ENCODE measurements around the gene ANAPC5.
"Not testable (repeated sequence)": the region's sequence is repeated elsewhere in the genome, so short reads cannot be mapped to it uniquely, and the experiment has no call there.

The ANAPC5 gene, protein sequence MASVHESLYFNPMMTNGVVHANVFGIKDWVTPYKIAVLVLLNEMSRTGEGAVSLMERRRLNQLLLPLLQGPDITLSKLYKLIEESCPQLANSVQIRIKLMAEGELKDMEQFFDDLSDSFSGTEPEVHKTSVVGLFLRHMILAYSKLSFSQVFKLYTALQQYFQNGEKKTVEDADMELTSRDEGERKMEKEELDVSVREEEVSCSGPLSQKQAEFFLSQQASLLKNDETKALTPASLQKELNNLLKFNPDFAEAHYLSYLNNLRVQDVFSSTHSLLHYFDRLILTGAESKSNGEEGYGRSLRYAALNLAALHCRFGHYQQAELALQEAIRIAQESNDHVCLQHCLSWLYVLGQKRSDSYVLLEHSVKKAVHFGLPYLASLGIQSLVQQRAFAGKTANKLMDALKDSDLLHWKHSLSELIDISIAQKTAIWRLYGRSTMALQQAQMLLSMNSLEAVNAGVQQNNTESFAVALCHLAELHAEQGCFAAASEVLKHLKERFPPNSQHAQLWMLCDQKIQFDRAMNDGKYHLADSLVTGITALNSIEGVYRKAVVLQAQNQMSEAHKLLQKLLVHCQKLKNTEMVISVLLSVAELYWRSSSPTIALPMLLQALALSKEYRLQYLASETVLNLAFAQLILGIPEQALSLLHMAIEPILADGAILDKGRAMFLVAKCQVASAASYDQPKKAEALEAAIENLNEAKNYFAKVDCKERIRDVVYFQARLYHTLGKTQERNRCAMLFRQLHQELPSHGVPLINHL

DNA sequence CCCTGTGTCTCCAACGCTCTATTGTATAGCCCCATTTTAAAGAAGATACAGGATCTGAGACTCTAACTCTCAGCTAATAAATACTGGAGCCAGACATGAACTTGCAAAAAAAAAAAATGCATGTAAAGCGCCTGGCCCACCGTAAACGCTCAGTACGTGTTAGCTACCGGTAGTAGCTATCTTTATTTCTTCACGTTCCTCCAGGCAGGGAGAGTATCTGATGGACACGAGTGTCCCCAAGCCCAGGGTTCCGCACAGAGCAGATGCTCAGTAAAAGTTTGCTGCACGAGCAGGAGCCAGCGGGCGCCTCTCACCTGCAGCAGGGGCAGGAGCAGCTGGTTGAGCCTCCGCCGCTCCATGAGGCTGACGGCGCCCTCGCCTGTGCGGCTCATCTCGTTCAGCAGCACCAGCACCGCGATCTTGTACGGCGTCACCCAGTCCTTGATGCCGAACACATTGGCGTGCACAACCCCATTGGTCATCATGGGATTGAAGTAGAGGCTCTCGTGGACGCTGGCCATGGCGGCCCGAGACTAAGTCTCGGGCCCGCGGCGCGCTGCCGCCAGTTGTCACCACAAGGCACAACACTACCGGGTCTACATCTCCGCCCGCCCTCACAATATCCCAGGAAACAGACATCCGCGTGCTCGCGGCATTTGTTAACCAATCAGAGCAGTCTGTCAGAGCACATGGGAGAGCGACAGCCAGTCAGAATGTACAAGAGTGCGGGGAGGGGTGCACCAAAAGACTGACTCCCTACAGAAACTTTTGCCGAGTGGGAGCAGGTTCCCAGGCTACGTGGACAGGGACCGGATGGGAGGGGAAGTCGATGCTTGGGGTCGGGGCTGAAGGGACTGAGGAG, at the start of gene ANAPC5:
ANAPC5 (minus strand) TSS at position 592 of the 862 bp plus-strand sequence; CDS start at position 521, 71 bp downstream.
- peak; percentile 82 for FAIRE-seq

GRCh38 chr12:121400332-121401139, 48.3 kb upstream of the ANAPC5 start:
- FAIRE-seq = no peak

GRCh38 chr12:121399391-121400331, 47.5 kb upstream of the ANAPC5 start, which contains the start of gene RNF34:
TSS of gene RNF34 (plus strand) at chr12:121400118. CDS start at chr12:121400213, 95 bp downstream.
- FAIRE-seq = no peak

DNA sequence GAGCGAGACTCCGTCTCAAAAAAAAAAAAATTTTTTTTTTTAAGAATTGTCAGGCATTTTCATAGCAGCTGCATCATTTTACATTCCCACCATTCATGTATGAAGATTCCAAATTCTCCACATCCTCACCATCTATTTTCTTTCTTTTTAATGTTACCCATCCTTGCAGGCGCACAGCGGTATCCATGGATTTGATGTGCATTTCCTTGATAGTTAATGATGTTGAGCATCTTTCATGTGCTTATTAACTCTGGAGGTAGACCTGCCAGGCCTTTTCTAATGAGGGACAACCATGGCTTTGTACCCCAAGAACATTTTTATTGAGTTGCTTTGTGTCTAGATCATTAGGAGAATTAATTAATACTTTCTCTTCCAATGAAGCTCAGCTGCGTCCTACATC, 46.1 kb upstream of the ANAPC5 start:
- FAIRE-seq = no peak

DNA sequence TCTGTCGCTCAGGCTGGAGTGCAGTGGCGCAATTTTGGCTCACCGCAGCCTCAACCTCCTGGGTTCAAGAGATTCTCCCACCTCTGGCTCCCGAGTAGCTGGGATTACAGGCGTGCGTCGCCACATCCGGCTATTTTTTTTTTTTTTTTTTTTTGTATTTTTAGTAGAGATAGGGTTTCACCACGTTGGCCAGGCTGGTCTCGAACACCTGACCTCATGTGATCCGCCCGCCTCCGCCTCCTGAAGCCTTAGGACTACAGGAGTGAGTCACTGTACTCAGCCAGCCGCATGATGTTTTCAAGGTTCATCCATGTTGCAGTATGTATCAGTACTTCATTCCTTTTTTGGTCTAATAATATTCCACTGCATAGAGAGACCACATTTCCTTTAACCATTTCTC, 45.3 kb upstream of the ANAPC5 start:
- no peak for FAIRE-seq

DNA sequence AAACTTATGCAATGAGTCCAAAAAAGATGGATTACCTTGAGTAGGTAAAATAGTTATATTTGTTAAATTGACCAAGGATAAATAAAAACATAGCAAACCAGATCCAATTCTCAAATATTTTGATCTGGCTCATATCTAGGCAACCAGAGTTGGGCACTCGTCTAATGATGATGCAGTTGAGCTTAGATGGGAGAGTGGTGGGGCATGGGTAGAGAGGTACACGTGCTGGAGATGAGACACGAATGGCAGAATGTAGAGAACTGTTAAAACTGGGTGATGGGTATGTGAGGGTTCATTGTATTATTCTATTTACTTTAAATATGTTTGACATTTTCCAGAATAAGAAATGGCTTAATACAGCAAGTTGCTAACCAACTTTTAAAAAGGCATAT, 40.1 kb upstream of the ANAPC5 start:
- no peak for FAIRE-seq

GRCh38 chr12:121391619-121392324, 39.6 kb upstream of the ANAPC5 start:
- no peak for FAIRE-seq

GRCh38 chr12:121390856-121391255, 38.6 kb upstream of the ANAPC5 start:
- FAIRE-seq = no peak

GRCh38 chr12:121388421-121388981, 36.3 kb upstream of the ANAPC5 start:
- FAIRE-seq = no peak

GRCh38 chr12:121384891-121385290, 32.7 kb upstream of the ANAPC5 start:
- FAIRE-seq = not testable (repeated sequence)

- FAIRE-seq = no peak
Observed at GRCh38 chr12:121383601-121384021, 31.4 kb upstream of the ANAPC5 start.

GRCh38 chr12:121379945-121380344, 27.7 kb upstream of the ANAPC5 start:
- FAIRE-seq = no peak

- FAIRE-seq = no peak
Observed at GRCh38 chr12:121378736-121379135, 26.5 kb upstream of the ANAPC5 start.

GRCh38 chr12:121376754-121377697, 24.8 kb upstream of the ANAPC5 start:
- FAIRE-seq = peak; percentile 79

DNA sequence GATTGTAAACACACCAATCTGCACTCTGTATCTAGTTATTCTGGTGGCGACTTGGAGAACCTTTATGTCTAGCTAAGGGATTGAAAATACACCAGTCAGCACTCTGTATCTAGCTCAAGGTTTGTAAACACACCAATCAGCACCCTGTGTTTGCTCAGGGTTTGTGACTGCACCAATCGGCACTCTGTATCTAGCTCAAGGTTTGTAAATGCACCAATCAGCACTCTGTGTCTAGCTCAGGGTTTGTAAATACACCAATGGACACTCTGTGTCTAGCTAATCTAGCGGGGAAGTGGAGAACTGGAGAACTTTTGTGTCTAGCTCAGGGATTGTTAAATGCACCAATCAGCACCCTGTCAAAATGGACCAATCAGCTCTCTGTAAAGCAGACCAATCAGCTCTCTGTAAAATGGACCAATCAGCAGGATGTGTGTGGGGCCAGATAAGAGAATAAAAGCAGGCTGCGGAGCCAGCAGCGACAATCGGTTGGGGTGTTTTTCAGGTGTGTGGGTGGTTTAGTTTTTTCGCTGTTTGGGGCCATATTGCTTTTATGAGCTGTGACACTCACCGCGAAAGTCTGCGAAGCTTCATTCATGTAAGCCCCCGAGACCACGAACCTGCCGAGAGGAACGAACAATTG, 22.9 kb upstream of the ANAPC5 start:
- not testable (repeated sequence) for FAIRE-seq

DNA sequence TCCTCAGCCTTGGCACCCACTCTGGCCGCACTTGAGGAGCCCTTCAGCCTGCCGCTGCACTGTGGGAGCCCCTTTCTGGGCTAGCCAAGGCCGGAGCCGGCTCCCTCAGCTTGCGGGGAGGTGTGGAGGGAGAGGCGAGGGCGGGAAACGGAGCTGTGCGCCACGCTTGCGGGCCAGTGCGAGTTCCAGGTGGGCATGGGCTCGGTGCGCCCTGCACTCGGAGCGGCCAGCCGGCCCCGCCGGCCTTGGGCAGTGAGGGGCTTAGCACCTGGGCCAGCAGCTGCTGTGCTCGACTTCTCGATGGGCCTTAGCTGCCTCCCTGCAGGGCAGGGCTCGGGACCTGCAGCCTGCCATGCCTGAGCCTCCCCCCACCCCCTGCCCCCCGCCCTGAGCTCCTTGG, 22.1 kb upstream of the ANAPC5 start:
- not testable (repeated sequence) for FAIRE-seq

GRCh38 chr12:121373755-121374154, 21.5 kb upstream of the ANAPC5 start:
- no peak for FAIRE-seq

DNA sequence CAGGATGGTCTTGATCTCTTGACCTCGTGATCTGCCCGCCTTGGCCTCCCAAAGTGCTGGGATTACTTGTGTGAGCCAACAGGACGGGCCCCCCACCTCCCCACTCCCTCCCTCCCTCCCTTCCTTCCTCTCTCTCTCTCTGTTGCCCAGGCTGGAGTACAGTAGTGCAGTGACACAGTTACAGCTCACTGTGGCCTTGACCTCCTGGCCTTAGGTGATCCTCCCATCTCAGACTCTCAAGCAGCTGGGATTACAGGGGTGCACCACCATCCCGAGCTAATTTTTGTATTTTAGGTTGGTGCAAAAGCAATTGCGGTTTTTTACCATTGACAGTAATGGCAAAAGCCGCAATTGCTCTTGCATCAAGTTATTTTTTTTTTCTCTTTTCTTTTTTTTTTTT, 19.2 kb upstream of the ANAPC5 start:
- FAIRE-seq = no peak

Measured in islet of Langerhans (tissue), 1 donor.